ENCODE data around the gene PTPN1.

DNA sequence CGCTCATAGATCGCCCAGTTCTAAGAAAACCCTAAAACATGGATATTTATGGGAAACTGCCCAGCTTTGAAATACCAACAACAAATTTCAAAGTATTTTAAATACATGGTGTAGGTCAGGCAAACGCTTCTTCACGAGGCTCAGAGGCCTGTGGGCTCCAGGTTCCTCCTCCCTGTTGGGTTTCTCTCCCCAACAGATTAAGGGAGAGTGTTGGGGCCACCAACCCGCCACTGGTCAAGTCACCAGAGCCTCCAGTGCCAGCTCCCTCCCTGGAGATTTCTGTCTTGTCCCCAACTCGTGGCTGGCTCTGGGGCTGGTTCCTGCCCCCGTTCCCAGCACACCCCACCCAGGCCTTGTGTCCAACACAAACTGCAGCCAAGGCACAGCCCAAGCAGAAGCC, 87.9 kb downstream of the PTPN1 start:
- TF ChIP-seq, protein P1, sequence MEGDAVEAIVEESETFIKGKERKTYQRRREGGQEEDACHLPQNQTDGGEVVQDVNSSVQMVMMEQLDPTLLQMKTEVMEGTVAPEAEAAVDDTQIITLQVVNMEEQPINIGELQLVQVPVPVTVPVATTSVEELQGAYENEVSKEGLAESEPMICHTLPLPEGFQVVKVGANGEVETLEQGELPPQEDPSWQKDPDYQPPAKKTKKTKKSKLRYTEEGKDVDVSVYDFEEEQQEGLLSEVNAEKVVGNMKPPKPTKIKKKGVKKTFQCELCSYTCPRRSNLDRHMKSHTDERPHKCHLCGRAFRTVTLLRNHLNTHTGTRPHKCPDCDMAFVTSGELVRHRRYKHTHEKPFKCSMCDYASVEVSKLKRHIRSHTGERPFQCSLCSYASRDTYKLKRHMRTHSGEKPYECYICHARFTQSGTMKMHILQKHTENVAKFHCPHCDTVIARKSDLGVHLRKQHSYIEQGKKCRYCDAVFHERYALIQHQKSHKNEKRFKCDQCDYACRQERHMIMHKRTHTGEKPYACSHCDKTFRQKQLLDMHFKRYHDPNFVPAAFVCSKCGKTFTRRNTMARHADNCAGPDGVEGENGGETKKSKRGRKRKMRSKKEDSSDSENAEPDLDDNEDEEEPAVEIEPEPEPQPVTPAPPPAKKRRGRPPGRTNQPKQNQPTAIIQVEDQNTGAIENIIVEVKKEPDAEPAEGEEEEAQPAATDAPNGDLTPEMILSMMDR (conservative IDR thresholded peaks at IDR 0.05; ENCODE audit: low read depth, low read length), result no peak
- TF ChIP-seq POLR2A (IDR thresholded peaks at IDR 0.05; ENCODE audit: low read depth, low read length), result no peak
- no peak for TF ChIP-seq RAD21 (IDR thresholded peaks at IDR 0.05; ENCODE audit: low read length)
- TF ChIP-seq MAFK (IDR thresholded peaks at IDR 0.05; ENCODE audit: low read depth, low read length), result no peak
- no peak for TF ChIP-seq FOS (IDR thresholded peaks at IDR 0.05; ENCODE audit: low read depth, low read length)
